HG02610 (cell line): Measurements from ENCODE around the gene DIP2C.
"Not testable (repeated sequence)": the region's sequence is repeated elsewhere in the genome, so short reads cannot be mapped to it uniquely, and the experiment has no call there.

Source experiments
- ATAC-seq: cut with Tn5 transposase; IDR thresholded peaks from one replicate; pipeline ENCODE4 v1.9.1; 2021; ENCODE audit warnings: mild to moderate bottlenecking, moderate library complexity; ENCODE audit not compliant: unreplicated experiment

Gene DIP2C

DNA sequence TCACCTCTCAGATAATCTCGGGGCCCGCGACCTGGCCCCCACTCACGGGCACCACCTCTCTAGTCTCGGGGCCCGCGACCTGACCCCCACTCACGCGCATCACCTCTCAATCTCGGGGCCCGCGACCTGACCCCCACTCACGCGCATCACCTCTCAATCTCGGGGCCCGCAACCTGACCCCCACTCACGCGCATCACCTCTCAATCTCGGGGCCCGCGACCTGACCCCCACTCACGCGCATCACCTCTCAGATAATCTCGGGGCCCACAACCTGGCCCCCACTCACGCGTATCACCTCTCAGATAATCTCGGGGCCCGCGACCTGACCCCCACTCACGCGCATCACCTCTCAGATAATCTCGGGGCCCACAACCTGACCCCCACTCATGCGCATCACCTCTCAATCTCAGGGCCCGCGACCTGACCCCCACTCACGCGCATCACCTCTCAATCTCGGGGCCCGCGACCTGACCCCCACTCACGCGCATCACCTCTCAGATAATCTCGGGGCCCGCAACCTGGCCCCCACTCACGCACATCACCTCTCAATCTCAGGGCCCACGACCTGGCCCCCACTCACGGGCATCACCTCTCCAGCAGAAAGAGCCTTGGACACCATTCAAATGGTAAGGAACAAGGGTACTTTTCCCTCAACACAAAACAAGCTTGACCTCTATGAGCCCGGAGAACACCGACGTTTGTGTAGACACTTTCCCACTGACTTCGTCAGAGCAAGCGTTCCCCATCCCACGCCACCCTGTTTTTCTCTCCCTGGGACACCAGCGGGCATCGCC is 104.8 kb downstream of the DIP2C start:
- not testable (repeated sequence) for ATAC-seq

DNA sequence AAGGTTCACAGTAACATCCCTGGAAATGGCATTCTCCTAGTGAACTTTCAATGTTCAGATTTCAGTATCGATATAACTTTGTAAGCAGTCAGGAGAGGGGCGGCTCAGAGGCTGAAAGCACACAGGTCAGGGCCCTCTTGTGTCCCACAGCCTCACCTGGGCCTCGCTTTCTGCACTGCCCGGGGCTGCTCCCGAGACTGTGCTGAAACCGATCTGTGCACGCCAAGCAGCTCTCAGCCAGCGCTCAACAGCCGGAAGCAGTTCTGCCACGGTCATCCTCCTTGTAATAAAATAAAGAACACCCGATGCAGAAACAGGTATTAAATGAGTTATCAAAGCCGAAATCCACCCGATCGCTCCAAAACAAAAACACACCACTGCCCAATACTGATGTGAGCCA is 106.0 kb downstream of the DIP2C start:
- ATAC-seq = no peak

DNA sequence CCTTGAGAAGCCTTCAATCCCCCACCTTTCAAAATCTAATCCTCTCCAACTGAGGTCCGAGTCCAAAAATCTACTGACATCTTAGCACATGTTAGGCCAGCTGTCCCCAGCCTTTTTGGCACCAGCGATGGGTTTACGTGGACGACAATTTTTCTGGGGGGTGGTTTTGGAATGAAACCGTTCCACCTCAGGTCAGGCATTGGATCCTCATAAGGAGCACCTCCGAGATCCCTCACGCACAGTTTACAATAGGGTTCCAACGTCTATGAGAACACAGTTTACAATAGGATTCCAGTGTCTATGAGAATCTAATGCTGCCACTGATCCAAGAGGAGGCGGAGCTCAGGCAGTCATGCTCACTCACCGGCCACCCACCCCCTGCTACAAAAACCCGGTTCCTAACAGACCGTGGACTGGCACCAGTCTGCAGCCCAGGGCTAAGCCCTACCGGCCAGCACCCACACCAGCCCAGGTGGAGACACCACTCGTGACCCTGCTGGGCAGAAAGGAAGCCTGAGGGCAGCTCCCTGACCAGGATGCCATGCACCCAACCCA is 107.6 kb downstream of the DIP2C start:
- ATAC-seq = no peak

DNA sequence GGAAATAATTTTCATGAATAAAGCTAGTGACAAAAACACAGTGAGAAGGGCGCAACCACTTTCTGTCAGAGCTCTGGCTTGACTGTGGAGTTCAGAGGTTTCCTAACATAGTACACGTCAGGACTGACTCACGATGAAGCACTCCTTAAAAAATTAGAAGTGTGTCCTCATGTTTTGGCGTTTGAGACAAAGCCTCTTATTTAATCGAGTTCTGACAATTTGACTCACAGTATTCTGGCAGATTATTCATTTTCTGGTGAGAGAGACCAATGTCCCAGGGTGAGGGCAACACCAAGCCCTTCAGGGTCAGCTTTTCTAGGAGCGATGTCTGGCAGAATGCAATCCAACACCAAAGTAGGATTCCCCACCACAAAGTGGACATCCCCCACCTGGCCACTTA is 108.7 kb downstream of the DIP2C start:
- ATAC-seq = no peak

- no peak for ATAC-seq
Measured at GRCh38 chr10:576130-576465, 113.4 kb downstream of the DIP2C start.

DNA sequence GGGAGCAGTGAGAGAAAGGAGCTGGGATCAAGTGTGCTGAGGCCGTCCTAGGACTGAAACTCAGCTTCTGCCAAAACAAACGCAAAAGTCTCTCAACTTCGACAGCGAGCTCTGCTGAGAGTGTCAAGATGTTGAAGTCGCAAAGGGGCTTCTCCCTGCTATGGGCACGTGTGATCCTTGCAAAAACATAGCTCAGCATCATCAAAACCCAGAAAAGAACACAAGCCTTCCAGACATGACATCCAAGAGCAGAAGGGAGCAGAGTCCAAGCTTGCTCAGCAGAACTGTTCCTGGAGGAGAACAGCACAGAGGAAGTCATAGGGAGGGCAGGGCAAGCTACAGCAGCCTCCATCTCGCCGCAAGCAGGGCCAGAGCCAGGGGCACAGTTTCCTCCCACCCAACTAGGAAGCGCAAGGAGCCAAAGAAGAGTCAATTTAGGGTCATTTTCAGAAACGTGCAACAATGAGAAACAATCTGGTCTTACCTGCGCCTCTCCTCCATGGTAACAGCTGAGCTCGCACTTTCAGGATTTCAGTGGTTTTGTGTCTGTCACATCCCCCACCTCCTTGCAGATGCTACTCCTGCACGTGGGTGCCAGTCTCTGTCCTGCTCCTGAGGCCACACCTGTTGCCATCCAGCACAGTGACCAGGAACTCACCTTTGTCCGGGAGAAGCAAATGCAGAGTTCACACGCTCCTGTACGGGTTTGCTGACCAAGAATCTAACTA is 113.9 kb downstream of the DIP2C start:
- no peak for ATAC-seq

GRCh38 chr10:572696-573095 is 116.8 kb downstream of the DIP2C start:
- no peak for ATAC-seq

GRCh38 chr10:571688-572451 is 117.6 kb downstream of the DIP2C start:
- ATAC-seq = no peak

GRCh38 chr10:571166-571565 is 118.3 kb downstream of the DIP2C start:
- no peak for ATAC-seq

DNA sequence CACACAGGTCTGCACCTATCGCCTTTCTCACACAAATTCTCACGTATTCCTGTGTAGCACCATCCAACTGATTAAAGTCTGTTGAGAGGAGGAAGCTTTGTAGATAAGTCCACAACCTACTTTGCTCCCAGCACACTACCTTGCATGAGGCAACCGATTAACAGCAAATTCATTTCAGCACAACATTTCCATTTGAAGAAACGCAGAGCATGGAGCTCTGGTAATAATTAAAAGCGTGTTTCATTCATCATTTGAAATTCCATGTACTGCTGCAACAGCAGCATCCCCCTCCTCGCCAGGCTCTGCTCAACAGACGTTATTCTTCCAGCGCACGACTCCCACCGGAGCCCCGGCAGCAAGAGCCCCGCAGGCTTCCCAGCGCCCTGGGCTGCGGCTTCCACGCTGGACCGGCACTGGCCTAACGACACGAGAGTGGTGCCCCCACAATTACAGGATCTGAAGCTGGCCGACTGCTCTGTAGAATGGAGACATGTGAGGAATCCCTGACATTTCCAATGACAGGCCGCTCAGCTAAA is 118.8 kb downstream of the DIP2C start:
- no peak for ATAC-seq

GRCh38 chr10:569961-570627 is 119.4 kb downstream of the DIP2C start:
- no peak for ATAC-seq

- no peak for ATAC-seq
Measured at GRCh38 chr10:568848-569247, 120.6 kb downstream of the DIP2C start.

DNA sequence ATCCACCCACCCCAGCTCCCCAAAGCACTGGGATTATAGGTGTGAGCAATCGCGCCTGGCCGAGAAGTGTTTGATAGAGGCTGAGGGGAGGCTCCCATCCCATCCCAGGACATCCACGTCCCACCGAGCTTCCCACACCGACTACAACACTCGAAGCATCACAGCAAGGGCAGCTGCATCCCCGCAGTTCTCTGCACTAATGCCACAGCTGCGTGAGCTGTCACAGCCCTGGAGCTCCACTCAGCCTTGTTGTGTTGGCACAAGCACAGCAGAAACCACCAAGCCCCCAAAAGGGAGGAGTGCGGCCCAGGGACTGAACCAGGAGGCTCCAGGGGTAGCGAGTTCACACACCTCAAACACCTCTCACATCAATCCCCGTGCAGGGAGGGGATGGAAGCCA is 121.6 kb downstream of the DIP2C start:
- ATAC-seq = no peak

- no peak for ATAC-seq
Measured at GRCh38 chr10:566241-566885, 123.1 kb downstream of the DIP2C start.

DNA sequence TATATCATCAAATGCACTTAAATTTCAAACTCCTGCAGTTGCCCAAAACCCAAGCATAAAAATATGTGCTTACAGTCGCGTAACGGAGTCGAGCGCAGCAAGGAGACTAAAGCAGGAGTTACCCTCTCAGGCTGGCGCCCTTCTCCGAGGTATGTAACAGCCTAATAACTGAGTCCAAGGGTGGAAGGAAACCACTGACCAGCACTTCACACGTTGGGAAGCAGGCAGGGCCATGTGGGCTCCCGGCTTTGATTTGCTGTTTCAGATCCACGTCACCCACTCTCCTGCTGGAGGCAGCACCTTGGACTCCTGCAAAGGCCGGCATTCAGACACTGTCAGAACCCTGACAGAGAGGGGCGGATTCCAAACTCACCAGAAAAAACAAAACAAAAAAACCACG is 123.8 kb downstream of the DIP2C start:
- no peak for ATAC-seq

GRCh38 chr10:565146-565545 is 124.3 kb downstream of the DIP2C start:
- ATAC-seq = no peak

GRCh38 chr10:563827-564226 is 125.6 kb downstream of the DIP2C start:
- no peak for ATAC-seq

DNA sequence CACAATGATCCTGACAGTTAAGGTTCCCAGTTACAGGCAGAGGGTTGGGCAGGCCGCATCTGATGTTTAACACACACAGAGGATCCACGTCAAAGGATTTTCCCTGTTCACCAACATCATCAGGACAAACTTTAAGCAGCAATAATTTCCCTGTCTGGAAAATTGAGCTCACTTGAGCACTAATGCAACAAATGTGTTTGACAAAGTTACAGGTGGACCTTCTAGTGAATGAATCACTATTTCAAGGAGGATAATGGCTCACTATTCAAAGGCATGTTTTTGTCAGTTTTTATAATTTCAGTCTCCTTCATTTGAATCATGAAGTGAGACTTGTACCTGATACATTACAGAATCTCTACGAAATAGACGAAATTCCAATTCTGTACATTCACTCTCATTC is 127.3 kb downstream of the DIP2C start:
- ATAC-seq = no peak

DNA sequence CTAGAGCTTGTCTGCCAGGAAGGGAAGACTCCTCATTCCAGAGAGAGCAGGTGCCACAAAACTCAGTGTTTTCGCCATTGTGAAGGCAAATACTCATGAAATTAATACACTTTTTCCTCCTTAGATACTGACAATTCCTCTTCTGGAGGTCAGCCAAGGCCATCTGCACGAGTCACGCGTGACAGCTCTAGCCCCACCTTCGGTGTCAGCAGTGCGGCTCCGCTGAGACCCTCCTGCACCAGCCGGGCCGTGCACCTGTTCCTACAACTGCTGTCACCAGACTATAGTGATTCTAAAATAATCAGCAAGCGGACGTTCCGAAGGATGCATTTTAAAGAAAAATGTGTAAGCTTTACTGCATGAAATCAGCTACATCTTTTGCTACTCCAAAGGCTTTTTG is 127.7 kb downstream of the DIP2C start:
- ATAC-seq = no peak

DNA sequence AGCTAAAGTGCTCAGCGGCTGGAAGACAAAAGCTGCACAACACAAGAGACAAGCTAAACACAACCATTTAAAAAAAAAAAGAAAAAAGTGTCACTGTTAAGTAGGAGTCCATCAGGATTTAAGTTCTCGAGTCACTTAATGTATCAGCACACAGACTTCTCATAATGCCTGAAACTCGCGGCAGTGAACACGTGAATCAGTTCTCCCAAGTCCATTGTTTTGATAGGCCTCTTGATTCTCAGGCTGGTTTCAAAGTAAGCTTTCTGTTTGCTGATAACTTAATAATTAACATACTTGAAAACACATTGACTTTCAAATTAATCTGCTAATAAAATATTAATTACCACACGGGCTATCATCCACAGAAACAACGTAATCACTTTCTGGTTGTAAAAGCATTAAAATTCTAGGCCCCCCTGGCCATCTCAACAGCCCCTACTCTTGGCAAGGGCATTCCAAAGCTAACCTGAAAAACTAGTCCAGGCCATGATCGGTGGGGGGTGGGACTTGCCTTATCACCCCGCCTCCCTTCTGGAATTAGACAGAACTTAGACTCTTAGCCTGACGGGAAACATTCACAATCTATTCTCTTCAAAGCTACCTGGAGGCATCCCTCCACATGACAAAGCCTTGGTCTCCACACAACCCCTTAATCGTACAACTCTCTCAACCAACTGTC is 129.0 kb downstream of the DIP2C start:
- no peak for ATAC-seq
